WI38 (cell line): Measurements from ENCODE around the gene MGAT4D.

Experiments
- H3K4me3 ChIP-seq: 2 replicates; pipeline ENCODE4 v1.5.1; 2011; ENCODE audit warnings: low read depth, mild to moderate bottlenecking, control low read depth, low read length
- TF ChIP-seq, protein P1 (sequence below): IDR thresholded peaks from 2 replicates; pipeline ENCODE4 v1.5.1; 2012; ENCODE audit warnings: low read depth, mild to moderate bottlenecking, control low read depth, low read length

The MGAT4D gene

DNA sequence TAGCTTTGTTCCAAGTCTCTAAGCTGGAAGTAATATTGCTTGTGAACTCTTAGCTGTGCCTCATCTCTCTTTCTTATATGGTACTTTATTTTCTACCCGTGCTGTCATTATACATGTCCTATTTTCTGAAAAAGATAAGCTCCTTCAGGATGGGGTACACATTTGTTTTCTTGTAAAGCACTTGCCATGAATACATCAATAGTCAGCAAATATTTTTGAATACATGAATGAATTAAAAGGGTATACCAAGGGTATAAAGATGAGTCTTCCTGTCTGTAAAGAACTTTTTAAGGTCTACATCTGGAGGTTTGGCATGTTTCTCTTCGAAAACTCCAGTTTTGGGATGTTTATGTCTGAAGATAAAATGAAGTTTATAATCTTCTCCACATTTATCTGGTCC, 98.0 kb downstream of the MGAT4D start:
- H3K4me3 ChIP-seq, result no peak overlapping the region
- TF ChIP-seq, protein P1, sequence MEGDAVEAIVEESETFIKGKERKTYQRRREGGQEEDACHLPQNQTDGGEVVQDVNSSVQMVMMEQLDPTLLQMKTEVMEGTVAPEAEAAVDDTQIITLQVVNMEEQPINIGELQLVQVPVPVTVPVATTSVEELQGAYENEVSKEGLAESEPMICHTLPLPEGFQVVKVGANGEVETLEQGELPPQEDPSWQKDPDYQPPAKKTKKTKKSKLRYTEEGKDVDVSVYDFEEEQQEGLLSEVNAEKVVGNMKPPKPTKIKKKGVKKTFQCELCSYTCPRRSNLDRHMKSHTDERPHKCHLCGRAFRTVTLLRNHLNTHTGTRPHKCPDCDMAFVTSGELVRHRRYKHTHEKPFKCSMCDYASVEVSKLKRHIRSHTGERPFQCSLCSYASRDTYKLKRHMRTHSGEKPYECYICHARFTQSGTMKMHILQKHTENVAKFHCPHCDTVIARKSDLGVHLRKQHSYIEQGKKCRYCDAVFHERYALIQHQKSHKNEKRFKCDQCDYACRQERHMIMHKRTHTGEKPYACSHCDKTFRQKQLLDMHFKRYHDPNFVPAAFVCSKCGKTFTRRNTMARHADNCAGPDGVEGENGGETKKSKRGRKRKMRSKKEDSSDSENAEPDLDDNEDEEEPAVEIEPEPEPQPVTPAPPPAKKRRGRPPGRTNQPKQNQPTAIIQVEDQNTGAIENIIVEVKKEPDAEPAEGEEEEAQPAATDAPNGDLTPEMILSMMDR, result no peak

DNA sequence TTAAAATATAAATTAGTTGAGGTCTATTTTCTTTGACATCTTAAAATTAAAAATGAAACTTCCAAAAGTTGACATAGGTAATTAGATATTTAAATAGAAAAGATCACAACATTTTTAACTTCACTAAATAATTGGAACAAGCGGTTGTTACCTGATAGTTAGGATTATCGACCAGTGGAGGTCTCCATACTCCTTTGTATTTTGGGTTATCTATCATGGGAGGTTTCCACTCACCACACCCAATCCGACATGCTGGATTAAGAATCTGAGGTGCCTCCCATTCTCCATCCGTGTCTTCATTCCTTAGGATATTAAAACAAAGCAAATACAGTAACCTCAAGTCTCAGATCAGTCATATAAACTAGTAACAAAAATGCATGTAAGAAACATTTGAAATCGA, 102.4 kb downstream of the MGAT4D start:
- no peak overlapping the region for H3K4me3 ChIP-seq
- TF ChIP-seq, protein P1, result no peak
